DMS 273 (cell line): ENCODE measurements around the gene PDE11A.

ENCODE experiments used
- DNase-seq: peaks from one replicate; lab custom pipeline; 2025; ENCODE audit not compliant: unreplicated experiment; lab: John Stamatoyannopoulos, UW

The PDE11A gene

GRCh38 chr2:177582000-177582399 is 490.6 kb downstream of the PDE11A start:
- DNase-seq: no peak

DNA sequence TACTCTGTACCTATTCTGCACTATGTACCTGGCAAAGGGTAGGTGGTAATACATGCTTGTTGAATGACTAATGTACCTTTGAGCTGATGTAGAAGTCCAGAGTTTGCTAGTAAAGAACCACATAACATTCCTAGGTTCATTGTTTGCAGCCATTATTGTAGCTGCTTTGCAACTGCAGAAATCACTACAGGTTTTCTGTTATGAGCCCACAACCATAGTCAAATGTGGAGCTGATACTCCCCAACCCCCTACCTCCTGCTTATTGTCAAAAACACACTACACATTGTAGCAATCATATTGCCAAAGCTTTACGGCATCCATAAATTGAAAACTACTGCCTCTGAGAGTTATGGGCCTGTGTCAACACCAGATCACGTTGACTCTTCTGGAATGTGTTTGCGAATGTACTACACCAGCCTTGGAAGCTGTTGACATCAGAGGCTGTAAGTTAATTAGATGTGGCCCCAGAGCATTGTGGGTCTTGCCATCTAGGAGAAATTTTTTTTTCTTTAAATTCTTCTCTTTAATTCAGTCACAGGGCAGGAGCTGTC is 493.0 kb downstream of the PDE11A start:
- DNase-seq: no peak

- no peak for DNase-seq
Measured at GRCh38 chr2:177578454-177578853, 494.1 kb downstream of the PDE11A start.

- no peak for DNase-seq
Measured at GRCh38 chr2:177577075-177577474, 495.5 kb downstream of the PDE11A start.

GRCh38 chr2:177575358-177575757 is 497.2 kb downstream of the PDE11A start:
- no peak for DNase-seq

DNA sequence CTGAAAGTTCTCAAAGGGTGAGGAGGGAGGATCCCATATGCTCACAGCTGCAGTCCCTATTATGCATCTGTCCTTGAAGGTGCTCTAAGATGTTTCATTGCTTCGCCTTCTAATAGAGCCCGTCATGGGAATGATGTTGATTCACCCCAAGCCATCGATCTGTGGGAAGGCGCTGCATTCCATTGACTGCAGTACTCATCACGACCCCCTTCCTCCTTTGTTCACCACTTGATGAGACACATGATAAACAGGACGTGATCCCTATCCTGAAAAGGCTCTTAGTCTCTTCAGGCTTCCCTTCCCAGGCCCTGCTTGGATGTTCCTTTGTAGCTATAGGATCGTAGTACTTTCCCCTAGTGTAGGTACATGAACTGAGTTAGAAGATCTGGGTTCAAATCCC is 498.2 kb downstream of the PDE11A start:
- DNase-seq: no peak
